Subcutaneous abdominal adipose tissue (tissue), 5 donors: ENCODE data around the gene HAPLN3.
A peak's percentile ranks its signal among the peaks of the same experiment; 100 is the strongest.

Experiments
- H3K27ac ChIP-seq: one replicate; pipeline ENCODE4 v1.7.0; 2013; ENCODE audit warnings: low read depth, mild to moderate bottlenecking, inconsistent platforms, low read length, moderate library complexity
- H3K27me3 ChIP-seq, 5 donors: one replicate each; pipeline ENCODE4 v1.7.0; 2013; ENCODE audit warnings: low read length in 5 of 5, inconsistent platforms in 1 of 5; ENCODE audit not compliant: control insufficient read depth in 5 of 5, insufficient read depth in 4 of 5
- H3K36me3 ChIP-seq, 5 donors: one replicate each; pipeline ENCODE4 v1.7.0; 2013; ENCODE audit warnings: low read length in 5 of 5; ENCODE audit not compliant: control insufficient read depth in 5 of 5, insufficient read depth in 5 of 5
- H3K4me1 ChIP-seq, 5 donors: one replicate each; pipeline ENCODE4 v1.7.0; 2013; ENCODE audit warnings: low read length in 5 of 5, mild to moderate bottlenecking in 3 of 5, moderate library complexity in 1 of 5; ENCODE audit not compliant: control insufficient read depth in 5 of 5, insufficient read depth in 5 of 5
- H3K4me3 ChIP-seq, 5 donors: one replicate each; pipeline ENCODE4 v1.7.0; 2013; ENCODE audit warnings: low read length in 5 of 5, low read depth in 1 of 5
- H3K9ac ChIP-seq, 5 donors: one replicate each; pipeline ENCODE4 v1.7.0; 2013; ENCODE audit warnings: low read length in 5 of 5, mild to moderate bottlenecking in 4 of 5, moderate library complexity in 3 of 5
- H3K9me3 ChIP-seq, 5 donors: one replicate each; pipeline ENCODE4 v1.7.0; 2013; ENCODE audit warnings: low read length in 5 of 5; ENCODE audit not compliant: control insufficient read depth in 5 of 5
- donor health status: healthy.
- donor health status: healthy.
- donor health status: healthy.
- donor health status: healthy.
- donor health status: healthy.

The HAPLN3 gene

DNA sequence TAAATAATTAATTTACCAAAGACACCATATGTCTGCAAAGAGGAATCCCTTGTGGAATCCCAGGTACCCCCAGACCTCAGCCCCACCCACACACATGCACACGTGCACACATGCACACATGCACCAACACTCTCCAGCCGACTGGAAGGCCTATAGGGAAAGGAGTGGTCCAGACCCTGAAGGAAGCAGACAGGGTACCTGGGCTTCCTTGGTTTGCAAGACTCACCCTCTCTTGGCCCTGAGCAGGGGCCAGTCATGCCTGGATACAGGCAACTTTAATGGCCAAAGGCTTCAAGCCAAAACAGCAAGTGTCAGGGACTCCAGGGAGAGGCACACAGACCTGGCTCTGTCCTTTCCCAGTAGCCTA, 8.9 kb upstream of the HAPLN3 start:
- Histone ChIP-seq H3K4me1 (peaks cover 5 to 27% (median 16%) of the 10 kb centered on the region in 5 donors), H3K36me3 (peaks cover 0 to 69% (median 41%) of the 10 kb centered on the region in 5 donors), H3K4me3 (no peak overlapping the region), H3K27me3 (no peaks in the 10 kb centered on the region), H3K9me3 (no peaks in the 10 kb centered on the region), H3K9ac (no peak overlapping the region), H3K27ac (no peak overlapping the region)

DNA sequence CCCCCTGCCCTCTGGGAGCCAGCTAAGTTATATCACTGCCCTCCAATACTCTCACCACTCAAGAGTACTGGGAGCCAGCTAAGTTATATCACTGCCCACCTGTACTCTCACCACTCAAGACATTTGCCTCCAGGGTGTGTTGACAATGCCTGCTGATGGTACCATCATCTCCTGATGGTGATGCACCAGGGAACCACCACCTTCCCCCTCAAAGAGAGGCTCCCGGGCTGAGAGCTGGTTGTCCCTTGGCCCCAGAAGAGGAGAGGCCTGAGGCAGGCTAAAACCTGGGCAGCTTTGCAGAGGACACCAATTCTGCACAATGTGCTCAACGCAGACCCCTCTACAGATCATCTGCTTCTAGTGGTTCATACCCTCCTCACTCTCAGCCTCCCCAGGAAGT, 7.5 kb upstream of the HAPLN3 start:
- H3K27ac ChIP-seq = no peak overlapping the region
- H3K36me3 ChIP-seq = peaks cover 0 to 62% (median 38%) of the 10 kb centered on the region in 5 donors
- no peaks in the 10 kb centered on the region for H3K27me3 ChIP-seq
- peaks cover 5 to 25% (median 13%) of the 10 kb centered on the region in 5 donors for H3K4me1 ChIP-seq
- H3K4me3 ChIP-seq = no peak overlapping the region
- H3K9ac ChIP-seq = no peak overlapping the region
- H3K9me3 ChIP-seq = no peaks in the 10 kb centered on the region

DNA sequence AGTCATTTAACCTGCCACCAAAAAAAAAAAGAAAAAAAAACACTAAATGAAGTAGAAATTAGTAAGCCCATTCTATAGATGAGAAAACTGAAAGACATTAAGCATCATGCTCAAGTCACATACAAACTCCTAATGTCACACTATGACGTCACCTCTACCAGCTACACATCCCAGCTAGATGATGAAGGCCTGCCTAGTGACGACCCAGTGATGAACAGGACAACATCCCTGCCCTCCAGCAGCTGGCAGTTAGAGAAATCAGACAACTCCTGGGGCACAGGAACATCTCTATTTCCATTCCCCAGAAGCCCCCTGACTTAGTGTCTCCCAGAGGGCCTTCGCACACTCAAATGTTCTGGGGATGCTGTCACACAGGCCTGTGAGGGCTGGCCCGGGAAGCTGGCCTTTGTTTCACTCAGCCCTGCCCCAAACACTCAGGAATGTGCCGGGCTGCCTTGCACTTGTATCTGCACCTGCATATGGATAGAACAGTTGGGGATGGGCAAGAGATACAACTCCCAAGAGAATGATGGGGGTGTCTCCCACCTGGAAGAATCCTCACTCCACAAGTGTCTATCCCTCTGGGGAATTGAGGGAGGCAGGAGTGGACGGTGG, 7.0 kb upstream of the HAPLN3 start:
- Histone ChIP-seq H3K27ac (no peak overlapping the region), H3K27me3 (no peaks in the 10 kb centered on the region), H3K36me3 (peaks cover 0 to 58% (median 37%) of the 10 kb centered on the region in 5 donors), H3K4me3 (no peak overlapping the region), H3K4me1 (peaks cover 6 to 30% (median 17%) of the 10 kb centered on the region in 5 donors), H3K9ac (no peak overlapping the region), H3K9me3 (no peaks in the 10 kb centered on the region)

DNA sequence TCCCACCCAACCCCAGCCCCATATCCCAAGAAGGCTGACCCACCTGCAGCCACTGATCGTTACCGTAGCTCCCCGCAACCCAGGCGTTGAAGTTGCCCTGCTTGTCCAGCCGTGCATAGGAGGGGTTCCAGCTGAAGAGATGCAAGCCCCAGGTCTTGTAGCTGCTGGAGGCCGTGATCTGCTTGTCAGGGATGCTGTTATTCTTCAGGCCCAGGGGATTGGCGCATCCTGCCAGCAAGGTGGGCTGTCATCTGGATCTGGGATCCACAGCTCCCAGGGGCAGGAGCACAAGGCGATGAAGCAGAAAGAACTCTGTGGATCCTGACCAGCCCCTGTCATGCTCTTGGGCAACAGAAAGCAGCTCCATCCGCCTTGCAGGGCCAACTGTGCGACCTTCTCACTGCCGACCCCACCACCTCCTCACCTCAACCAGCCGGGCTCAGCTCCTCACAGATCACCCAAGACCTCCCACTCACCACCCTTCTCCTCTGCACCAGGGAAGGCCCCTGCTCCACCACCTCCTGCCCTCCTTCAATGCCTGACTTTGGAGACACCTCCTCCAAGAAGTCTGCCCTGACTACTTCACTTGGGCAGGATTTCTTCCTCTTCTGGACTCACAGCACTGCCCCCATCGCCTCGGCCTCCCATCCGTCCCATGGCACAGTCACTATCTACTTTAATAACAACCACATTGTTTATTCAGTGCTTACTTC, 6.3 kb upstream of the HAPLN3 start:
- Histone ChIP-seq H3K27ac (no peak overlapping the region), H3K9me3 (no peaks in the 10 kb centered on the region), H3K36me3 (peaks cover 0 to 53% (median 34%) of the 10 kb centered on the region in 5 donors), H3K27me3 (no peaks in the 10 kb centered on the region), H3K4me1 (peaks cover 12 to 36% (median 23%) of the 10 kb centered on the region in 5 donors), H3K4me3 (no peak overlapping the region), H3K9ac (no peak overlapping the region)

DNA sequence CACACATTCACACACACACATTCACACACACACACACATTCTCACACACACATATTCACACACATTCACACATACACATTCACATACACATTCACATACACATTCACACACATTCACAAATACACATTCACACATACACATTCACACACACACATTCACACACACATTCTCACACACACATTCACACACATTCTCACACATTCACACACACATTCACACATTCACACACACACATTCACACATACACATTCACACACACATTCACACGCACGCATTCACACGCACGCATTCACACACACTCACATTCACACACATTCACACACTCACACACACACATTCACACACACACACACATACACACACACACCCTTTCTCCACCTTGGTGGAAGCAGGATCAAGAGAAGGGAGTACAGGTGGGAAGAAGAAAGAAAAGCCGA, 5.7 kb upstream of the HAPLN3 start:
- H3K9me3 ChIP-seq = no peaks in the 10 kb centered on the region
- H3K4me1 ChIP-seq = peaks cover 13 to 42% (median 30%) of the 10 kb centered on the region in 5 donors
- H3K9ac ChIP-seq = no peak overlapping the region
- H3K4me3 ChIP-seq = no peak overlapping the region
- no peaks in the 10 kb centered on the region for H3K27me3 ChIP-seq
- H3K27ac ChIP-seq = no peak overlapping the region
- H3K36me3 ChIP-seq = peaks cover 0 to 50% (median 29%) of the 10 kb centered on the region in 5 donors

DNA sequence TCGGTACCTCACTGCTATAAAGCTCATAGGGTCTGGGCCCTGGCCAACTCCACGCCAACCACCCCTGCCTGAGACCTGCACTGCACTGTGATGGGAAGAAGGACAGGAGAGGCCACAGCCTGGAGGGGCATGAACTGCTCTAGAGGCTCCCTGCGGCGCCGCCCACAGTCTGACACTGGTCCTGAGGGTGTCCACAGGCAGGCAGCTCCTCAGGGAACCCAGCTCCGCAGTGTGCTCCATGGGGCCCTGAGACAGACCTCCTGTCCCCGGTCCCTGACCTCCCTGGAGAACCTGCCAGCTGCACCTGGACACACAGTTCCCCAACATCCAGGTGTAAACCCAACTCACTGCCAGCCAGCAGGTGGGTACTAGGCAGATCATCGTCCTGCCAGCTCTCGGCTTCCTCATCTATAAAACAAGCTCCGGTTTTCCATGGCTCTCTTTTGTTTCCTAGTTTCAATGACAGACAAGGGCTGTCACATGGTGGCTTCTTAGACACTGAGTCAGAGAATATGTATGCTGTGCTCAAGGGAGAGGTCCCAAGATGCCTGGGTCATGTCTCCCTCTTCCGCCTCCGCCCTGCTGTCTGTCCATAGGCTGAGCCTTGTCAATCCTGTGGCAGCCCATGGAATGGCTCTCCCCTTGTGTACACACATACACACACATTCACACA, 5.1 kb upstream of the HAPLN3 start:
- no peaks in the 10 kb centered on the region for H3K9me3 ChIP-seq
- no peak overlapping the region for H3K9ac ChIP-seq
- peaks cover 0 to 4% (median 2%) of the 10 kb centered on the region in 5 donors for H3K27me3 ChIP-seq
- H3K36me3 ChIP-seq = peaks cover 0 to 45% (median 28%) of the 10 kb centered on the region in 5 donors
- no peak overlapping the region for H3K27ac ChIP-seq
- peaks cover 13 to 43% (median 33%) of the 10 kb centered on the region in 5 donors for H3K4me1 ChIP-seq
- no peak overlapping the region for H3K4me3 ChIP-seq

DNA sequence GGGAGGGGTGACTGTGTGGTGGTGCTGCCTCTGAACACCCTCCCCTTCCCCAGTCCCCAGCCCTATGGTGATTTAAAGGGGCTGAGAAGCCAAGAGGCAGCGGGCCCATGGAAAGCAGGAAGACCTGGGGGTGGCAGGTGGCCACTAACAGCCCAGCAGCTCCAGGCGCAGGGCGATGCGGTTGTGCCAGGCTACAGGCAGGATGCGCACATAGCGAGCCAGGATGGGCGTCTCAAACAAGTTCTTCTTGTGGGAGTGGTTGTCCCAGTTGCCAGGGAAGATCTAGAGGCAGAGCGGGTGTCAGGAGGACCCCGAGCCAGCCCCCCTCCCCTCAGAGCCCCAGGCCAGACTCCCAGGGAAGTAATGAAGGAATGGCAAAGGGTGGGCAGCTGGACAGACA, 3.9 kb upstream of the HAPLN3 start:
- peaks cover 13 to 44% (median 34%) of the 10 kb centered on the region in 5 donors for H3K4me1 ChIP-seq
- H3K36me3 ChIP-seq = peaks cover 0 to 44% (median 27%) of the 10 kb centered on the region in 5 donors
- H3K4me3 ChIP-seq = no peak overlapping the region
- peaks cover 2 to 12% (median 6%) of the 10 kb centered on the region in 5 donors for H3K27me3 ChIP-seq
- no peak overlapping the region for H3K27ac ChIP-seq
- no peak overlapping the region for H3K9ac ChIP-seq
- H3K9me3 ChIP-seq = no peaks in the 10 kb centered on the region

DNA sequence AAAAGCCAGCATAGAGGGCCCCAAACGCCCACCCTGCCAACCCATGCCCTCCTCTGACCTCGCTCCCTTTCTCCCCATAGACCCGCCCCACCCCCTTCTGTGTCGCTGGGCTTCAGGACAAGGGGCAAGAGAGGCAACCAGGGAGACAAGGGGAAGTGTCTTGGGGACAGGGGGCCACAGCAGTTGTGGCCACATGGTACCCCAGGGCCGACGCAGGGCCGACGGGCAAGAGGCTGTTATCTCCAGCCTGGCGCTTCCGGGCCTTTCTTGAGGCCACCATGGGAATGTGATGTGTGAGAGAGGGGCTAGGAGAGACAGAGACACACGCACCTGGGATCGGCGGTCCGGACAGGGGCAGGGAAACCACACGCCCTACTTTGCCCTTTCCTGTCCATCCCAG, 3.4 kb upstream of the HAPLN3 start:
- Histone ChIP-seq H3K4me3 (no peak overlapping the region), H3K9ac (no peak overlapping the region), H3K4me1 (peaks cover 13 to 45% (median 35%) of the 10 kb centered on the region in 5 donors), H3K27me3 (peaks cover 2 to 16% (median 11%) of the 10 kb centered on the region in 5 donors), H3K9me3 (no peaks in the 10 kb centered on the region), H3K27ac (no peak overlapping the region), H3K36me3 (peaks cover 0 to 41% (median 26%) of the 10 kb centered on the region in 5 donors)

DNA sequence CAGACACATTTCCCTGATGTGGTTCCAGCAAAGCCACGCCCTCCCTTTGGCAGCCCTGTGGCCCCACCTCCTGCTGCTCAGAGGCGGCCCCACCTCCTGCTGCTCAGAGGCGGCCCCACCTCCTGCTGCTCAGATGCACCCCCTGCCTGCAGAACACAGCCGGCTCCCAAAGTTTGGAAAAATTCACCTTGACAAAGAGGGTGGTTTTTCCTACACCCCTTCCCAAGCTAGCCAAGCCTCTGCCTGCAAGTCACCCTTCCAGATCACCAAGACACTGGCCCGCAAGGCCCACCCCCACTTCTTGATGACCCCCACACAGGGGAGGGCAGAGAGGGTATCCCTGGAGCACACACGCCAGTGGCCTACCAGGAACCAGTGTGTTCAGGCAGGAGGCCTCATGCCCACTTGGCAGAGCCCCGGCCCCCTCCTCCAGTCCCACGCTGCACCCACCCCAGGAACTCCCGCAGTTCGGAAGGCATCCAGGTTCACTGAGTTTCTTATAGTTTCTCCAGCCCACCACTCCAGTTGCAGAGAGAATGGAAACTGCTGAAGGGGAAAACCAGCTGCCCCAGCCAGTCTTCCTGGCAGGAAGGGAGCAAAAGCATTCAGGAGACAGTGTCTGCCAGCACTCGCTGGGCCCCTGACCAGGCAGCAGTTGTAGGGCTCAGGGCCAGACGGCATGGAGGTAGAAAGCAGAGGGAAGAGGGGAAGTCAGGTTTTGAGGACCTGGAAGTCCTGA, 2.3 kb upstream of the HAPLN3 start:
- peaks cover 0 to 31% (median 21%) of the 10 kb centered on the region in 5 donors for H3K36me3 ChIP-seq
- H3K9me3 ChIP-seq = no peaks in the 10 kb centered on the region
- H3K4me1 ChIP-seq = peaks cover 13 to 45% (median 35%) of the 10 kb centered on the region in 5 donors
- peak overlapping the region in 2 of 5 donors; percentile 22 to 53 for H3K9ac ChIP-seq
- H3K27me3 ChIP-seq = peaks cover 2 to 24% (median 18%) of the 10 kb centered on the region in 5 donors
- peak overlapping the region in 4 of 5 donors; percentile 32 to 43 (median 38) for H3K4me3 ChIP-seq
- no peak overlapping the region for H3K27ac ChIP-seq
